Measurements from ENCODE around the gene SESTD1. TPM values are rescaled to one million over a fixed set of nuclear protein-coding genes. Genes with fewer than 3 reads are reported as not detected.
"Not testable (repeated sequence)": the region's sequence is repeated elsewhere in the genome, so short reads cannot be mapped to it uniquely, and the experiment has no call there.

The SESTD1 gene
- total RNA-seq, 1 donor from 2014 or later: 19.4 TPM

DNA sequence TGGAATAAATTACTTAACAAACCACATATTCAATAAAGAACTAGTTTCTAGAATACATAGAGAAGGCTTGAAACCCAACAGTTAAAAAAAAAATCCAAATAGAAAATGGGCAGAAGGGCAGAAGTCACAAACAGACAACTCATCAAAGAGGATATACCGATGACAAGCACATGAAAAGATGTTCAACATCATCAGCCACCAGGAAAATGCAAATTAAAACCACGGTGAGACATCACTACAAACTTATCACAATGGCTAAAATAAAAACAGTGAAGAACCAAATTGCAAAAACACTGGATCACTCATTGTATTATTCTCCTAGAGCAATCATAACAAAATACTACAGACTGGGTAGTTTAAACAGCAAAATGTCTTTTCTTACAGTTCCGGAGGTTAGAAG is 14.5 kb downstream of the SESTD1 start:
- Mint-ChIP-seq H3K36me3 (ENCODE audit: low read depth, unreplicated experiment) (no peaks in the 10 kb centered on the region), H3K4me3 (ENCODE audit: unreplicated experiment) (no peak overlapping the region), H3K27ac (ENCODE audit: unreplicated experiment) (no peak overlapping the region), H3K4me1 (ENCODE audit: low read depth, unreplicated experiment) (peaks cover 3% of the 10 kb centered on the region), H3K27me3 (ENCODE audit: low read depth, unreplicated experiment) (no peaks in the 10 kb centered on the region), H3K9me3 (ENCODE audit: unreplicated experiment) (peaks cover 3% of the 10 kb centered on the region)
- peaks cover 32% of the 10 kb centered on the region for H4K20me1 ChIP-seq (ENCODE audit: insufficient read depth, low read length)
- no peak overlapping the region for H3K27ac ChIP-seq (ENCODE audit: low read depth, low read length)
- no peak for TF ChIP-seq EZH2 (IDR thresholded peaks at IDR 0.05; ENCODE audit: insufficient read depth, low read length)
- TF ChIP-seq, protein P1, sequence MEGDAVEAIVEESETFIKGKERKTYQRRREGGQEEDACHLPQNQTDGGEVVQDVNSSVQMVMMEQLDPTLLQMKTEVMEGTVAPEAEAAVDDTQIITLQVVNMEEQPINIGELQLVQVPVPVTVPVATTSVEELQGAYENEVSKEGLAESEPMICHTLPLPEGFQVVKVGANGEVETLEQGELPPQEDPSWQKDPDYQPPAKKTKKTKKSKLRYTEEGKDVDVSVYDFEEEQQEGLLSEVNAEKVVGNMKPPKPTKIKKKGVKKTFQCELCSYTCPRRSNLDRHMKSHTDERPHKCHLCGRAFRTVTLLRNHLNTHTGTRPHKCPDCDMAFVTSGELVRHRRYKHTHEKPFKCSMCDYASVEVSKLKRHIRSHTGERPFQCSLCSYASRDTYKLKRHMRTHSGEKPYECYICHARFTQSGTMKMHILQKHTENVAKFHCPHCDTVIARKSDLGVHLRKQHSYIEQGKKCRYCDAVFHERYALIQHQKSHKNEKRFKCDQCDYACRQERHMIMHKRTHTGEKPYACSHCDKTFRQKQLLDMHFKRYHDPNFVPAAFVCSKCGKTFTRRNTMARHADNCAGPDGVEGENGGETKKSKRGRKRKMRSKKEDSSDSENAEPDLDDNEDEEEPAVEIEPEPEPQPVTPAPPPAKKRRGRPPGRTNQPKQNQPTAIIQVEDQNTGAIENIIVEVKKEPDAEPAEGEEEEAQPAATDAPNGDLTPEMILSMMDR (IDR thresholded peaks at IDR 0.05; ENCODE audit: insufficient read depth, low read depth, low read length): no peak
- peaks cover 80% of the 10 kb centered on the region for H3K79me2 ChIP-seq (ENCODE audit: insufficient read depth, low read length)
- H3K9ac ChIP-seq (ENCODE audit: low read length): no peak overlapping the region
- no peak overlapping the region for H3K4me3 ChIP-seq (ENCODE audit: insufficient read depth, low read depth, low read length)
- H3K27me3 ChIP-seq (ENCODE audit: insufficient read depth, low read length): no peaks in the 10 kb centered on the region
- no peak overlapping the region for H3K4me2 ChIP-seq (ENCODE audit: low read length)
- H3K9me3 ChIP-seq (ENCODE audit: insufficient read depth, low read depth, low read length): no peaks in the 10 kb centered on the region
- peak; percentile 37 for FAIRE-seq
- no peak for DNase-seq (ENCODE audit: low read depth)
- no peak overlapping the region for H2AFZ ChIP-seq (ENCODE audit: low read depth, low read length)
- no peaks in the 10 kb centered on the region for H3K36me3 ChIP-seq (ENCODE audit: insufficient read depth, low read length)
- H3K4me1 ChIP-seq (ENCODE audit: insufficient read depth, low read length): no peaks in the 10 kb centered on the region

DNA sequence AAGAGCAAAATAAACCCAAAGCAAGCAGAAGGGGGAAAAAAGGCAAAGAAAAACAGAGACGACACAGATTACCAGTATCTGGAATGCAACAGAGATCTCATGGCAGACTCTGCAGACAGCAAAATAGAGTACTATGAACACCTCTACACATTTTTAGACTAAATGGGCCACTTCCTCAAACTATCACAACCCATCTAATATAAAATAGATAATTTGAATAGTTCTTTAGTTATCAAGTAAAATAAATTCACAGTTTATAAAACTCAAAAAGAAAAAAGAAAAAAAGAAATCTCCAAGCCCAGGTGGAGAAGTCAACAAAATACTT is 16.6 kb downstream of the SESTD1 start:
- H3K27me3 Mint-ChIP-seq (ENCODE audit: low read depth, unreplicated experiment): no peaks in the 10 kb centered on the region
- Histone ChIP-seq H2AFZ (ENCODE audit: low read depth, low read length) (no peak overlapping the region), H3K4me1 (ENCODE audit: insufficient read depth, low read length) (no peaks in the 10 kb centered on the region), H3K9ac (ENCODE audit: low read length) (no peak overlapping the region), H3K27ac (ENCODE audit: low read depth, low read length) (no peak overlapping the region), H3K4me3 (ENCODE audit: insufficient read depth, low read depth, low read length) (no peak overlapping the region), H3K4me2 (ENCODE audit: low read length) (no peak overlapping the region), H3K36me3 (ENCODE audit: insufficient read depth, low read length) (no peaks in the 10 kb centered on the region), H3K9me3 (ENCODE audit: insufficient read depth, low read depth, low read length) (no peaks in the 10 kb centered on the region), H4K20me1 (ENCODE audit: insufficient read depth, low read length) (peaks cover 22% of the 10 kb centered on the region), H3K79me2 (ENCODE audit: insufficient read depth, low read length) (peaks cover 72% of the 10 kb centered on the region), H3K27me3 (ENCODE audit: insufficient read depth, low read length) (no peaks in the 10 kb centered on the region)
- DNase-seq (ENCODE audit: low read depth) (no peak), FAIRE-seq (no peak)
- H3K4me1 Mint-ChIP-seq (ENCODE audit: low read depth, unreplicated experiment): peaks cover 3% of the 10 kb centered on the region
- H3K4me3 Mint-ChIP-seq (ENCODE audit: unreplicated experiment): no peak overlapping the region
- TF ChIP-seq, protein P1 (IDR thresholded peaks at IDR 0.05; ENCODE audit: insufficient read depth, low read depth, low read length): no peak
- TF ChIP-seq EZH2 (IDR thresholded peaks at IDR 0.05; ENCODE audit: insufficient read depth, low read length): no peak
- H3K27ac Mint-ChIP-seq (ENCODE audit: unreplicated experiment): no peak overlapping the region
- H3K9me3 Mint-ChIP-seq (ENCODE audit: unreplicated experiment): peaks cover 3% of the 10 kb centered on the region
- no peaks in the 10 kb centered on the region for H3K36me3 Mint-ChIP-seq (ENCODE audit: low read depth, unreplicated experiment)

DNA sequence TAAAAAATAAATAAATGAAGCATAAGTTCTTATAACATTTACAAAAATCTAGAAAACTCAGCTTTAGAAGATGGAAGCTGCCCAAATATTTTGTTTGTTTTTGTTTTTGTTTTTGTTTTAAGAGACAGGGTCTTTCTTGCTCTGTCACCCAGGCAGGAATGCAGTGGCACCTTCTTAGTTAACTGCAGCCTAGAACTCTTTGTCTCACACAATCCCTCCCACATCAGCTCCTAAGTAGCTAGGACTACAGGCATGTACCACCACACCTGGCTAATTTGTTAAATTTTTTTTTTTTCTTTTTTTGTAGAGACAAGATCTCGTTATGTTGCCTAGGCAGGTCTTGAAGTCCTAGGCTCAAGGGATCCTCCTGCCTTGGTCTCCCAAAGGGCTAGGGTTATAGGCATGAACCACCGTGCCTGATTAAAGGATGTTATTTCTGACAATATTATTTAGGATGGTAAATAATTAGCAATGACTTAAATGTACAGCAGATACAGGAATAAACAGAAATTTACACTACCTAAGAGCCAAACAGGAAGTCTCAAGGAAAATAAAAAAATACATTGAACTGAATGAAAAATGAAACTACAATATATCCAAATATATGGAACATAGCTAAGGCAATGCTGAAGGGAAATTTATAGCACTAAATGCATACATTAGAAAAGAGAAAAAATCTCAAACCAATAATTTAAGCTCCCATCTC is 17.2 kb downstream of the SESTD1 start:
- no peak overlapping the region for H3K27ac ChIP-seq (ENCODE audit: low read depth, low read length)
- DNase-seq (ENCODE audit: low read depth) (no peak), FAIRE-seq (no peak)
- H3K79me2 ChIP-seq (ENCODE audit: insufficient read depth, low read length): peaks cover 71% of the 10 kb centered on the region
- peaks cover 18% of the 10 kb centered on the region for H4K20me1 ChIP-seq (ENCODE audit: insufficient read depth, low read length)
- no peaks in the 10 kb centered on the region for H3K27me3 ChIP-seq (ENCODE audit: insufficient read depth, low read length)
- no peak overlapping the region for H2AFZ ChIP-seq (ENCODE audit: low read depth, low read length)
- TF ChIP-seq EZH2 (IDR thresholded peaks at IDR 0.05; ENCODE audit: insufficient read depth, low read length): no peak
- TF ChIP-seq, protein P1 (IDR thresholded peaks at IDR 0.05; ENCODE audit: insufficient read depth, low read depth, low read length): no peak
- no peak overlapping the region for H3K9ac ChIP-seq (ENCODE audit: low read length)
- no peak overlapping the region for H3K4me3 Mint-ChIP-seq (ENCODE audit: unreplicated experiment)
- no peak overlapping the region for H3K4me2 ChIP-seq (ENCODE audit: low read length)
- H3K9me3 ChIP-seq (ENCODE audit: insufficient read depth, low read depth, low read length): no peaks in the 10 kb centered on the region
- no peak overlapping the region for H3K4me3 ChIP-seq (ENCODE audit: insufficient read depth, low read depth, low read length)
- no peaks in the 10 kb centered on the region for H3K36me3 ChIP-seq (ENCODE audit: insufficient read depth, low read length)
- peaks cover 3% of the 10 kb centered on the region for H3K9me3 Mint-ChIP-seq (ENCODE audit: unreplicated experiment)
- no peaks in the 10 kb centered on the region for H3K4me1 ChIP-seq (ENCODE audit: insufficient read depth, low read length)
- no peaks in the 10 kb centered on the region for H3K36me3 Mint-ChIP-seq (ENCODE audit: low read depth, unreplicated experiment)
- H3K4me1 Mint-ChIP-seq (ENCODE audit: low read depth, unreplicated experiment): peaks cover 3% of the 10 kb centered on the region
- no peaks in the 10 kb centered on the region for H3K27me3 Mint-ChIP-seq (ENCODE audit: low read depth, unreplicated experiment)
- no peak overlapping the region for H3K27ac Mint-ChIP-seq (ENCODE audit: unreplicated experiment)

DNA sequence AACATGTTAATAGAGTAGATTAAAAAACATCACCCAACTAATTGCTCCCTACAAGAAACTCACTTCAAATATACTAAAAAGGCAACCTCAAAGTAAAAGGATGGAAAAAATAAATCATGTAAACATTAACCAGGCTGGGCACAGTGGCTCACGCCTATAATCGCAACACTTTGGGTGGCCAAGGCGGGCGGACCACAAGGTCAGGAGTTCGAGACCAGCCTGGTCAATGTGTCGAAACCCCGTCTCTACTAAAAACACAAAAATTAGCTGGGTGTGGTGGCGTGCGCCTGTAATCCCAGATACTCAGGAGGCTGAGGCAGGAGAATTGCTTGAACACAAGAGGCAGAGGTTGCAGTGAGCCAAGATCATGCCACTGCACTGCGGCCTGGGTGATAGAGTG is 18.8 kb downstream of the SESTD1 start:
- peaks cover 73% of the 10 kb centered on the region for H3K79me2 ChIP-seq (ENCODE audit: insufficient read depth, low read length)
- H3K36me3 ChIP-seq (ENCODE audit: insufficient read depth, low read length); H3K27ac Mint-ChIP-seq (ENCODE audit: unreplicated experiment); H3K27me3 Mint-ChIP-seq (ENCODE audit: low read depth, unreplicated experiment); DNase-seq (ENCODE audit: low read depth); H3K4me2 ChIP-seq (ENCODE audit: low read length); H3K9me3 Mint-ChIP-seq (ENCODE audit: unreplicated experiment); H3K36me3 Mint-ChIP-seq (ENCODE audit: low read depth, unreplicated experiment); H2AFZ ChIP-seq (ENCODE audit: low read depth, low read length); H3K27me3 ChIP-seq (ENCODE audit: insufficient read depth, low read length); H4K20me1 ChIP-seq (ENCODE audit: insufficient read depth, low read length); H3K9ac ChIP-seq (ENCODE audit: low read length); H3K4me1 ChIP-seq (ENCODE audit: insufficient read depth, low read length); H3K27ac ChIP-seq (ENCODE audit: low read depth, low read length); H3K4me1 Mint-ChIP-seq (ENCODE audit: low read depth, unreplicated experiment); H3K9me3 ChIP-seq (ENCODE audit: insufficient read depth, low read depth, low read length); FAIRE-seq; H3K4me3 Mint-ChIP-seq (ENCODE audit: unreplicated experiment); H3K4me3 ChIP-seq (ENCODE audit: insufficient read depth, low read depth, low read length): not testable (repeated sequence)
